Kidney (tissue), 14 donors: Measurements from ENCODE around the gene GGA2. TPM values are rescaled to one million over a fixed set of nuclear protein-coding genes. Genes with fewer than 3 reads are reported as not detected.
"Not testable (repeated sequence)": the region's sequence is repeated elsewhere in the genome, so short reads cannot be mapped to it uniquely, and the experiment has no call there.

Experiments
- DNase-seq, 5 donors: peaks; one replicate each; pipeline ENCODE4 v3.0.0-alpha.2; 2013 to 2020
- FAIRE-seq: peaks from 2 replicates; lab custom pipeline; 2012; peaks lifted over from hg19 to GRCh38; lab: Jason Lieb, UNC
- H3K27ac ChIP-seq, 2 donors: one replicate each; pipeline ENCODE4 v1.7.0; 2013; ENCODE audit warnings: low read depth in 2 of 2, low read length in 2 of 2, inconsistent platforms in 1 of 2
- H3K27me3 ChIP-seq: one replicate; pipeline ENCODE4 v1.7.1; 2013; ENCODE audit warnings: low read length, inconsistent platforms; ENCODE audit not compliant: control insufficient read depth, insufficient read depth
- H3K36me3 ChIP-seq, 3 donors: one replicate each; pipeline versions ENCODE4 v1.7.0 to v1.7.1; 2013; ENCODE audit warnings: low read length in 3 of 3, control low read depth in 1 of 3, inconsistent platforms in 1 of 3; ENCODE audit not compliant: insufficient read depth in 3 of 3, control insufficient read depth in 2 of 3
- H3K4me1 ChIP-seq, 3 donors: one replicate each; pipeline versions ENCODE4 v1.7.0 to v1.7.1; 2013; ENCODE audit warnings: low read length in 3 of 3, inconsistent platforms in 1 of 3, low read depth in 1 of 3; ENCODE audit not compliant: control insufficient read depth in 2 of 3, insufficient read depth in 2 of 3
- H3K4me3 ChIP-seq, 3 donors: one replicate each; pipeline versions ENCODE4 v1.7.0 to v1.8.1; 2013; ENCODE audit warnings: low read length in 3 of 3, control low read depth in 1 of 3, inconsistent platforms in 1 of 3
- H3K9ac ChIP-seq, 3 donors: one replicate each; pipeline versions ENCODE4 v1.7.0 to v1.7.1; 2013; ENCODE audit warnings: low read length in 3 of 3, control low read depth in 1 of 3, inconsistent platforms in 1 of 3
- H3K9me3 ChIP-seq, 3 donors: one replicate each; pipeline versions ENCODE4 v1.7.0 to v1.7.1; 2013; ENCODE audit warnings: low read length in 3 of 3, control low read depth in 1 of 3, inconsistent platforms in 1 of 3; ENCODE audit not compliant: control insufficient read depth in 2 of 3, insufficient read depth in 1 of 3
- intact Hi-C: fragments of 100-400 bp; cut with DNase I; formaldehyde crosslinking; loops from one replicate; pipeline ENCODE4 v1.11.1; 2022
- polyA plus RNA-seq: library from polyadenylated mRNA; stranded (reverse); fragments of 350-450 nt; fragmentation: Illumina TruSeq; extraction: RNeasy Lipid Tissue Mini Kit (QIAGEN cat#74804); gene quantifications from one replicate; pipeline ENCODE4 v1.2.3, GENCODE V29; 2014; ENCODE audit warnings: low read depth, low replicate concordance; ENCODE audit not compliant: insufficient read depth
- total RNA-seq: library from RNA; stranded (reverse); fragmentation: NEBNext Ultra II Directional; extraction: Animal tissue kit (Norgen Biotek cat#: 25700); gene quantifications from one replicate; pipeline ENCODE4 v1.2.1, GENCODE V29; 2021
- TF ChIP-seq, protein P1 (sequence below): IDR thresholded peaks from 3 replicates; pipeline ENCODE4 v1.5.1; 2012; ENCODE audit warnings: mild to moderate bottlenecking, moderate library complexity, borderline replicate concordance; ENCODE audit not compliant: insufficient read depth; ENCODE audit errors: extremely low read depth
- donor health status: control.
- donor health status: control.
- donor health status: control.
- donor health status: control.
- donor health status: control.
- donor health status: DM: yes; HTN: yes; CAD: no.
- donor health status: Normal renal cell carcinoma (clear cell type).

GGA2 gene
- total and polyA plus RNA-seq, 2 donors from 2014 or later: 43.5 to 79.9 TPM

- DNase-seq: no peak
- TF ChIP-seq, protein P1, sequence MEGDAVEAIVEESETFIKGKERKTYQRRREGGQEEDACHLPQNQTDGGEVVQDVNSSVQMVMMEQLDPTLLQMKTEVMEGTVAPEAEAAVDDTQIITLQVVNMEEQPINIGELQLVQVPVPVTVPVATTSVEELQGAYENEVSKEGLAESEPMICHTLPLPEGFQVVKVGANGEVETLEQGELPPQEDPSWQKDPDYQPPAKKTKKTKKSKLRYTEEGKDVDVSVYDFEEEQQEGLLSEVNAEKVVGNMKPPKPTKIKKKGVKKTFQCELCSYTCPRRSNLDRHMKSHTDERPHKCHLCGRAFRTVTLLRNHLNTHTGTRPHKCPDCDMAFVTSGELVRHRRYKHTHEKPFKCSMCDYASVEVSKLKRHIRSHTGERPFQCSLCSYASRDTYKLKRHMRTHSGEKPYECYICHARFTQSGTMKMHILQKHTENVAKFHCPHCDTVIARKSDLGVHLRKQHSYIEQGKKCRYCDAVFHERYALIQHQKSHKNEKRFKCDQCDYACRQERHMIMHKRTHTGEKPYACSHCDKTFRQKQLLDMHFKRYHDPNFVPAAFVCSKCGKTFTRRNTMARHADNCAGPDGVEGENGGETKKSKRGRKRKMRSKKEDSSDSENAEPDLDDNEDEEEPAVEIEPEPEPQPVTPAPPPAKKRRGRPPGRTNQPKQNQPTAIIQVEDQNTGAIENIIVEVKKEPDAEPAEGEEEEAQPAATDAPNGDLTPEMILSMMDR: no peak
- Histone ChIP-seq H3K27me3 (no peaks in the 10 kb centered on the region), H3K4me1 (no peaks in the 10 kb centered on the region), H3K36me3 (peaks cover 14 to 90% (median 70%) of the 10 kb centered on the region in 3 donors), H3K4me3 (no peak overlapping the region), H3K9me3 (no peaks in the 10 kb centered on the region), H3K9ac (no peak overlapping the region), H3K27ac (no peak overlapping the region)
- intact Hi-C loops: no loop called here
- FAIRE-seq: no peak
Observed at GRCh38 chr16:23484510-23485256, 25.6 kb downstream of the GGA2 start.

GRCh38 chr16:23483492-23483891 lies 26.8 kb downstream of the GGA2 start:
- H3K27me3 ChIP-seq, H3K4me1 ChIP-seq, FAIRE-seq, H3K4me3 ChIP-seq, intact Hi-C loops, H3K9me3 ChIP-seq, H3K27ac ChIP-seq, DNase-seq, H3K9ac ChIP-seq: not testable (repeated sequence)
- H3K36me3 ChIP-seq: peaks cover 17 to 90% (median 75%) of the 10 kb centered on the region in 3 donors

GRCh38 chr16:23482778-23483177 lies 27.5 kb downstream of the GGA2 start:
- Histone ChIP-seq H3K9me3 (no peaks in the 10 kb centered on the region), H3K27ac (no peak overlapping the region), H3K27me3 (no peaks in the 10 kb centered on the region), H3K36me3 (peaks cover 14 to 86% (median 73%) of the 10 kb centered on the region in 3 donors), H3K9ac (no peak overlapping the region), H3K4me1 (no peaks in the 10 kb centered on the region), H3K4me3 (no peak overlapping the region)
- DNase-seq: no peak
- TF ChIP-seq, protein P1: no peak
- no peak for FAIRE-seq
- intact Hi-C loops: no loop called here

- Histone ChIP-seq H3K9me3 (no peaks in the 10 kb centered on the region), H3K36me3 (peaks cover 13 to 80% (median 56%) of the 10 kb centered on the region in 3 donors), H3K4me1 (no peaks in the 10 kb centered on the region), H3K27me3 (no peaks in the 10 kb centered on the region), H3K27ac (no peak overlapping the region), H3K9ac (no peak overlapping the region), H3K4me3 (no peak overlapping the region)
- FAIRE-seq: no peak
- TF ChIP-seq, protein P1: no peak
- DNase-seq: no peak
- intact Hi-C loops: no loop called here
Observed at GRCh38 chr16:23480257-23480656, 30.0 kb downstream of the GGA2 start.
